ENCODE data around the gene DDX54. TPM values are rescaled to one million over a fixed set of nuclear protein-coding genes. Genes with fewer than 3 reads are reported as not detected.
"Not testable (repeated sequence)": the region's sequence is repeated elsewhere in the genome, so short reads cannot be mapped to it uniquely, and the experiment has no call there.

DDX54 gene
- total RNA-seq, 1 experiment from 2014 or later = 101 TPM

- no peak overlapping the region for H3K27ac ChIP-seq (ENCODE audit: low read length)
- BruUV-seq (replicated peaks) = no TSS peak
- peaks cover 11% of the 10 kb centered on the region for H3K4me1 ChIP-seq (ENCODE audit: control insufficient read depth, insufficient read depth, low read length)
- intact Hi-C loops (cut with micrococcal nuclease; ENCODE audit: unreplicated experiment) (no loop called here), in situ Hi-C loops (cut with HindIII; ENCODE audit: low pct_unique_long_range_greater_than_20kb, low sequenced_read_pairs) (no loop called here)
- POLR2A ChIA-PET = interaction anchor here (0.5 kb wide), 1 partner anchor 136 kb away, joined by 3 read pairs; no protein-coding TSS in a partner anchor
- CTCF ChIA-PET = no interaction called here
- no peaks in the 10 kb centered on the region for H3K27me3 ChIP-seq (ENCODE audit: control insufficient read depth, insufficient read depth, low read length)
- ATAC-seq = 0 out of 2 replicates have a peak, but pooled peaks have one; percentile 54
- no peak overlapping the region for H3K4me3 ChIP-seq (ENCODE audit: low read depth in 2 of 2, low read length in 2 of 2)
- H3K36me3 ChIP-seq (ENCODE audit: control insufficient read depth, insufficient read depth, low read length) = no peaks in the 10 kb centered on the region
- DNase-seq (ENCODE audit: low read depth, low spot score) = no peak
- no peaks in the 10 kb centered on the region for H3K9me3 ChIP-seq (ENCODE audit: control insufficient read depth, insufficient read depth, low read depth, low read length)
- TF ChIP-seq REST (IDR thresholded peaks at IDR 0.05; ENCODE audit: insufficient read depth in 1 of 2, low read depth in 2 of 2, low read length in 1 of 2) (no peak), CTCF (IDR thresholded peaks at IDR 0.05) (no peak), POLR2AphosphoS5 (IDR thresholded peaks at IDR 0.05; ENCODE audit: low read depth, low read length) (no peak), TCF7L2 (IDR thresholded peaks at IDR 0.05; ENCODE audit: low read depth, low read length) (no peak), SIN3A (IDR thresholded peaks at IDR 0.05; ENCODE audit: borderline replicate concordance, insufficient read depth, low read depth, low read length) (no peak)
These were observed 42.9 kb downstream of the DDX54 start for GRCh38 chr12:113142173-113142885.

GRCh38 chr12:113141716-113142115 is 43.6 kb downstream of the DDX54 start:
- ATAC-seq; DNase-seq (ENCODE audit: low read depth, low spot score); in situ Hi-C loops (cut with HindIII; ENCODE audit: low pct_unique_long_range_greater_than_20kb, low sequenced_read_pairs); H3K9me3 ChIP-seq (ENCODE audit: control insufficient read depth, insufficient read depth, low read depth, low read length); H3K27ac ChIP-seq (ENCODE audit: low read length); intact Hi-C loops (cut with micrococcal nuclease; ENCODE audit: unreplicated experiment); BruUV-seq (replicated peaks); H3K4me3 ChIP-seq (ENCODE audit: low read depth in 2 of 2, low read length in 2 of 2); H3K36me3 ChIP-seq (ENCODE audit: control insufficient read depth, insufficient read depth, low read length); POLR2A ChIA-PET; H3K27me3 ChIP-seq (ENCODE audit: control insufficient read depth, insufficient read depth, low read length): not testable (repeated sequence)
- peaks cover 11% of the 10 kb centered on the region for H3K4me1 ChIP-seq (ENCODE audit: control insufficient read depth, insufficient read depth, low read length)
- CTCF ChIA-PET = interaction anchor here (1.0 kb wide), 1 partner anchor 10 kb away, joined by 3 read pairs; no protein-coding TSS in a partner anchor

- no peaks in the 10 kb centered on the region for H3K27me3 ChIP-seq (ENCODE audit: control insufficient read depth, insufficient read depth, low read length)
- H3K4me3 ChIP-seq (ENCODE audit: low read depth in 2 of 2, low read length in 2 of 2) = peak overlapping the region; percentile 29 to 50
- CTCF ChIA-PET = interaction anchor here (0.6 to 1.0 kb wide), 3 partner anchors 9 to 35 kb away, joined by 3 to 15 read pairs (median 3); no protein-coding TSS in a partner anchor
- H3K4me1 ChIP-seq (ENCODE audit: control insufficient read depth, insufficient read depth, low read length) = peaks cover 11% of the 10 kb centered on the region
- DNase-seq (ENCODE audit: low read depth, low spot score) (no peak), ATAC-seq (peak; percentile 24; the same call in 1 of the 2 replicates)
- no peaks in the 10 kb centered on the region for H3K36me3 ChIP-seq (ENCODE audit: control insufficient read depth, insufficient read depth, low read length)
- TF ChIP-seq REST (IDR thresholded peaks at IDR 0.05; ENCODE audit: insufficient read depth in 1 of 2, low read depth in 2 of 2, low read length in 1 of 2) = no peak
- no peak for TF ChIP-seq TCF7L2 (IDR thresholded peaks at IDR 0.05; ENCODE audit: low read depth, low read length)
- no peak for TF ChIP-seq CTCF (IDR thresholded peaks at IDR 0.05)
- TF ChIP-seq SIN3A (IDR thresholded peaks at IDR 0.05; ENCODE audit: borderline replicate concordance, insufficient read depth, low read depth, low read length) = no peak
- no peak for TF ChIP-seq POLR2AphosphoS5 (IDR thresholded peaks at IDR 0.05; ENCODE audit: low read depth, low read length)
- H3K9me3 ChIP-seq (ENCODE audit: control insufficient read depth, insufficient read depth, low read depth, low read length) = no peaks in the 10 kb centered on the region
- POLR2A ChIA-PET = interaction anchor here (0.6 kb wide), 1 partner anchor 42 kb away, joined by 10 read pairs; no protein-coding TSS in a partner anchor
- H3K27ac ChIP-seq (ENCODE audit: low read length) = peak overlapping the region; percentile 45; the same call in 1 of the 2 replicates
- intact Hi-C loops (cut with micrococcal nuclease; ENCODE audit: unreplicated experiment) (no loop called here), in situ Hi-C loops (cut with HindIII; ENCODE audit: low pct_unique_long_range_greater_than_20kb, low sequenced_read_pairs) (no loop called here)
- no TSS peak for BruUV-seq (replicated peaks)
These were observed 44.6 kb downstream of the DDX54 start for GRCh38 chr12:113140706-113141105.
